Spleen (tissue), 11 donors: ENCODE results near the gene SLC23A2. TPM values are rescaled to one million over a fixed set of nuclear protein-coding genes. Genes with fewer than 3 reads are reported as not detected.

Source experiments
- DNase-seq: peaks from one replicate; pipeline ENCODE4 v3.0.0-alpha.2; 2020
- H3K27ac ChIP-seq, 8 donors: fragments of 200-600 bp; sonication (generic) in 7 of 8; 1 replicate in 4 of 8; 2 replicates in 4 of 8; pipeline versions ENCODE4 v1.5.0 to v1.8.0; 2016 to 2021; ENCODE audit warnings: inconsistent platforms in 4 of 8, mild to moderate bottlenecking in 4 of 8, moderate library complexity in 1 of 8
- H3K27me3 ChIP-seq, 7 donors: fragments of 200-600 bp; sonication (generic) in 6 of 7; replicated peaks in 1 of 7; 1 replicate in 4 of 7; 2 replicates in 3 of 7; pipeline versions ENCODE4 v1.5.0 to v1.8.0; 2016 to 2021; ENCODE audit warnings: inconsistent platforms in 3 of 7, mild to moderate bottlenecking in 1 of 7
- H3K36me3 ChIP-seq, 6 donors: fragments of 200-600 bp; sonication (generic) in 5 of 6; 1 replicate in 4 of 6; 2 replicates in 2 of 6; pipeline versions ENCODE4 v1.5.0 to v1.8.0; 2016 to 2021; ENCODE audit warnings: inconsistent platforms in 2 of 6
- H3K4me1 ChIP-seq, 6 donors: fragments of 200-600 bp; sonication (generic) in 5 of 6; 1 replicate in 3 of 6; 2 replicates in 3 of 6; pipeline versions ENCODE4 v1.5.0 to v1.8.0; 2016 to 2021; ENCODE audit warnings: inconsistent platforms in 3 of 6
- H3K4me3 ChIP-seq, 8 donors: fragments of 200-600 bp; sonication (generic) in 7 of 8; 1 replicate in 4 of 8; 2 replicates in 4 of 8; pipeline versions ENCODE4 v1.5.0 to v1.8.0; 2016 to 2021; ENCODE audit warnings: inconsistent platforms in 4 of 8, mild to moderate bottlenecking in 4 of 8, moderate library complexity in 2 of 8
- H3K9me3 ChIP-seq, 8 donors: fragments of 200-600 bp; sonication (generic) in 7 of 8; 1 replicate in 4 of 8; 2 replicates in 4 of 8; pipeline versions ENCODE4 v1.5.0 to v1.8.0; 2016 to 2021; ENCODE audit warnings: inconsistent platforms in 4 of 8
- POLR2A ChIP-seq, 3 donors: fragments of 450-650 bp; IDR thresholded peaks; one replicate each; pipeline ENCODE4 v1.5.1; 2017; ENCODE audit warnings: antibody characterized with exemption in 3 of 3, mild to moderate bottlenecking in 1 of 3
- POLR2AphosphoS5 ChIP-seq, 3 donors: sonication (generic); formaldehyde crosslinking; IDR thresholded peaks; one replicate each; pipeline ENCODE4 v1.5.1; 2017; ENCODE audit warnings: antibody characterized with exemption in 3 of 3
- WGBS, 5 donors: extraction: QIAGEN DNeasy Blood & Tissue Kit in 3 of 5; methylation state at CpG; one replicate each; pipeline versions ENCODE4 v1.1.5 to v1.1.7; 2013 to 2018; 5-methylcytosine and 5-hydroxymethylcytosine counted together
- intact Hi-C: fragments of 100-400 bp; cut with DNase I; formaldehyde crosslinking; loops from one replicate; pipeline ENCODE4 v1.15.0; 2023; ENCODE audit warnings: low total_unique reads
- polyA plus RNA-seq, 3 donors: library from polyadenylated mRNA; stranded (reverse); fragments of 200-250 nt; gene quantifications; one replicate each; pipeline ENCODE4 v1.2.1, GENCODE V29; 2013
- total RNA-seq, 7 donors: library from RNA; depleted of rRNA in 3 of 7; stranded (reverse); fragments of >200 nt in 3 of 7; fragmentation: NEBNext Ultra II Directional in 4 of 7; extraction: Animal tissue kit (Norgen Biotek cat#: 25700) in 4 of 7; gene quantifications; one replicate each; pipeline versions ENCODE4 v1.1.0 to v1.2.1, GENCODE V29; 2016 to 2021
- TF ChIP-seq, protein P1 (sequence below), 11 experiments: fragments of 200-600 bp in 7 of 11; fragments of 450-650 bp in 4 of 11; sonication (generic) in 4 of 11; IDR thresholded peaks in 8 of 11; conservative IDR thresholded peaks in 3 of 11; 1 replicate in 7 of 11; 2 replicates in 4 of 11; pipeline versions ENCODE4 v1.4.0 to v1.8.0; 2016 to 2021; ENCODE audit warnings: antibody characterized with exemption in 11 of 11, inconsistent platforms in 4 of 11, mild to moderate bottlenecking in 1 of 11
- donor health status: healthy with polysubstance abuse.
- donor health status: DM: no; HTN: no; CAD: no; lungs with moderate emphysema.
- donor health status: DM: no; HTN: no; CAD: no.
- donor health status: Bipolar disorder and iron deficiency.
- donor health status: healthy.
- donor health status: DM: no; HTN: no; CAD: no.
- donor health status: DM: yes; HTN: yes; CAD: no.

SLC23A2 gene
- total and polyA plus RNA-seq, 10 donors: 5.1 to 72.0 (median 45.8) TPM

DNA sequence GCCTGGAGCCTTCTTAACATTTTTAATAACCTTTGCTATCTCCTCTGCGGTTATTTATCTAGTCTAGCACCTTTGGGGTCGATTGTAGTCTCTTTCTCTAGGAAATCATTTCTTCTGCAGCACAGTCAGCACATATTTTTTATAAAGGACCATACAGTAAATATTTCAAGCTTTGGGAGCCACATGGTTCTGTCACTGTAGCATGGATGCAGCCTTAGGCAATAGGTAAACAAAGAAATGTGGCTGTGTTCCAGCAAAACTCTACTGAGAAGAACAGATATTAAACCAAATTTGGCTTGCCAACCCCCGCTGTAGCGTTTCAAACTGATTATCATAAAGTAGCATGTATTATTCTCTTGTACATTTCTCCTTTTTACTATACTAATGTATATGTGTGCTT is 95.7 kb downstream of the SLC23A2 start:
- no peak for DNase-seq
- Histone ChIP-seq H3K36me3 (peaks cover 0 to 58% (median 18%) of the 10 kb centered on the region in 6 donors), H3K9me3 (no peaks in the 10 kb centered on the region), H3K27me3 (no peaks in the 10 kb centered on the region), H3K4me1 (no peaks in the 10 kb centered on the region), H3K4me3 (no peak overlapping the region), H3K27ac (no peak overlapping the region)
- WGBS, 5 donors: 88 to 95% (median 93%) methylated on average over 4 of the region's 4 CpGs
- intact Hi-C loops: no loop called here
- TF ChIP-seq, protein P1, sequence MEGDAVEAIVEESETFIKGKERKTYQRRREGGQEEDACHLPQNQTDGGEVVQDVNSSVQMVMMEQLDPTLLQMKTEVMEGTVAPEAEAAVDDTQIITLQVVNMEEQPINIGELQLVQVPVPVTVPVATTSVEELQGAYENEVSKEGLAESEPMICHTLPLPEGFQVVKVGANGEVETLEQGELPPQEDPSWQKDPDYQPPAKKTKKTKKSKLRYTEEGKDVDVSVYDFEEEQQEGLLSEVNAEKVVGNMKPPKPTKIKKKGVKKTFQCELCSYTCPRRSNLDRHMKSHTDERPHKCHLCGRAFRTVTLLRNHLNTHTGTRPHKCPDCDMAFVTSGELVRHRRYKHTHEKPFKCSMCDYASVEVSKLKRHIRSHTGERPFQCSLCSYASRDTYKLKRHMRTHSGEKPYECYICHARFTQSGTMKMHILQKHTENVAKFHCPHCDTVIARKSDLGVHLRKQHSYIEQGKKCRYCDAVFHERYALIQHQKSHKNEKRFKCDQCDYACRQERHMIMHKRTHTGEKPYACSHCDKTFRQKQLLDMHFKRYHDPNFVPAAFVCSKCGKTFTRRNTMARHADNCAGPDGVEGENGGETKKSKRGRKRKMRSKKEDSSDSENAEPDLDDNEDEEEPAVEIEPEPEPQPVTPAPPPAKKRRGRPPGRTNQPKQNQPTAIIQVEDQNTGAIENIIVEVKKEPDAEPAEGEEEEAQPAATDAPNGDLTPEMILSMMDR (IDR thresholded peaks at IDR 0.05 in 8 of 11, conservative IDR thresholded peaks at IDR 0.05 in 3 of 11): no peak
- TF ChIP-seq POLR2A (IDR thresholded peaks at IDR 0.05) (no peak), POLR2AphosphoS5 (IDR thresholded peaks at IDR 0.05) (no peak)

DNA sequence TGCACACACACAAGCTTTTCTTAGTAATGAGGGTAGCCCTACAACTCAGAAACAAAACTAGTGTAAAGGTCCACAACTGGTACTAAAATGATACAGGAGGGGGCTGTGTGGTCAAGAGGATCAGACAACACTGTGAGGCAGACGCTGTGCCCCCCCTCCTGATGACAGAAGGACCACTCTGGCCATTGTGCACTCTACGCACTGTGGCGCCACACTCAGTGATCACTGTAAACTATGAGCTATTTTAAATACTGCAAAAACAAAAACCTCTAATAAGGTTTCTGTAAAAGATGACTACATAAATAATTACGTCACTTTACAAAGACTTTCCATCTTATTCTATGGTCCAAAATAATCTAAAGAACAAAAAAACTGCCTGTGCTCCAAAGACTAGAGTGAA is 96.1 kb downstream of the SLC23A2 start:
- WGBS, 5 donors: 92 to 99% (median 97%) methylated on average over 4 of the region's 4 CpGs
- H3K9me3 ChIP-seq: no peaks in the 10 kb centered on the region
- intact Hi-C loops: no loop called here
- H3K4me3 ChIP-seq: no peak overlapping the region
- no peak for TF ChIP-seq POLR2AphosphoS5 (IDR thresholded peaks at IDR 0.05)
- TF ChIP-seq, protein P1 (IDR thresholded peaks at IDR 0.05 in 8 of 11, conservative IDR thresholded peaks at IDR 0.05 in 3 of 11): no peak
- no peak for TF ChIP-seq POLR2A (IDR thresholded peaks at IDR 0.05)
- no peaks in the 10 kb centered on the region for H3K4me1 ChIP-seq
- H3K27ac ChIP-seq: no peak overlapping the region
- peaks cover 0 to 58% (median 18%) of the 10 kb centered on the region in 6 donors for H3K36me3 ChIP-seq
- DNase-seq: no peak
- H3K27me3 ChIP-seq: no peaks in the 10 kb centered on the region

DNA sequence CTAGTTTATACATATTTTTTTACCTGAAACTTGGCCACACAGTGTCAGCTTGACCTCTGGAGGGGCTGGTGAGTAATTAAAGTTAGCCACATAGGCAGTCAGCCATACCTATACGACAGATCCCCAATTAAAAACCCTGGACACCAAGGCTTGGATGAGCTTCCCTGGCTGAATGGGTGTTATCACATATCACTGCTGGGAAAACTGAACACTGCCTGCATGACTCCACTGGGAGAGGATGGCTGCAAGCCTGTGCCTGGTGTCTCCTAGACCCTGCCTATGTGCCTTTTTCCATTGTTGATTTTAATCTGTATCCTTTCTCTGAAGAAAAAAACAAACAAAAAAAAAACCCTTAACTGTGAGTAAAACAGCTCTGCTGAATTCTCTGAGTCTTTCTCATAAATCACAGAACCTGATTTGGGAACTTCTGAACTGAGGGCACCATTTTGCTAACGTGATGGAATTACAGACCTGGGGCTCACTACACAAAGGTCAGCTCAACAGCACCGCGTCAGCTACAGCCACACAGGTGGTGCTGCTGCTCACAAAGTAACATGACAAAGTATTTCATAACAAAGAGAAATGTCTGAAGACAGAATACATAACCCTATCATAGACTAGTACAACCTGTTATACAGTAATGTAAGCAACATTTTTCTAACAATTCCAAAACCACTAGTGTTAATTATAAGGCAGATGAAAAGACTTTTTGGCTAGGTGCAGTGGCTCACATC is 97.0 kb downstream of the SLC23A2 start:
- Histone ChIP-seq H3K27ac (no peak overlapping the region), H3K4me1 (no peaks in the 10 kb centered on the region), H3K9me3 (no peaks in the 10 kb centered on the region), H3K27me3 (no peaks in the 10 kb centered on the region), H3K36me3 (peaks cover 0 to 58% (median 26%) of the 10 kb centered on the region in 6 donors), H3K4me3 (no peak overlapping the region)
- WGBS, 5 donors: 92 to 98% (median 97%) methylated on average over 4 of the region's 4 CpGs
- intact Hi-C loops: no loop called here
- TF ChIP-seq POLR2AphosphoS5 (IDR thresholded peaks at IDR 0.05): no peak
- TF ChIP-seq, protein P1 (IDR thresholded peaks at IDR 0.05 in 8 of 11, conservative IDR thresholded peaks at IDR 0.05 in 3 of 11): no peak
- TF ChIP-seq POLR2A (IDR thresholded peaks at IDR 0.05): no peak
- no peak for DNase-seq

DNA sequence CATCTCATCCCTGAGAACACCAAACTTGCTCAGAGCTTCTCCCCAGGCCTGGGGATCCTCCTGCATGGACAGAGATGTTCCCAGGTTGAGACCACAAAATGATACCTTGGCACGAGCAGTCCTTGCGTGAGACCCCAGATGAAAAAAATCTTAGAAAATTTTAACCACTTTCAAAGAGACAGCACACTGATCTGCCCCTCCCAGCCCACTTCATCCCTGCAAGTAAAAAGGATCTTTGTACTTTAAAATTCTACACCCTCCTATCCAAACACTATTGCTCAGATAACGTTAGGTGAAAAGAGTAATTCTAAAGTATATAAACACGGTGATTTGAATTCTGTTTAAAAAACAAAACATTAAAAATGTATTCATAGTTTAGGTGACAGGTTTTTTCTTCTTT is 98.5 kb downstream of the SLC23A2 start:
- TF ChIP-seq, protein P1 (IDR thresholded peaks at IDR 0.05 in 8 of 11, conservative IDR thresholded peaks at IDR 0.05 in 3 of 11): no peak
- TF ChIP-seq POLR2A (IDR thresholded peaks at IDR 0.05) (no peak), POLR2AphosphoS5 (IDR thresholded peaks at IDR 0.05) (no peak)
- 92 to 97% (median 97%) methylated on average over 4 of the region's 4 CpGs for WGBS, 5 donors

More for the DNA sequence above, 98.5 kb downstream of the SLC23A2 start:
- H3K36me3 ChIP-seq: peaks cover 0 to 60% (median 33%) of the 10 kb centered on the region in 6 donors
- no peak overlapping the region for H3K4me3 ChIP-seq
- H3K4me1 ChIP-seq: peaks cover 0 to 14% (median 8%) of the 10 kb centered on the region in 6 donors
- H3K27me3 ChIP-seq: no peaks in the 10 kb centered on the region
- no peaks in the 10 kb centered on the region for H3K9me3 ChIP-seq
- no peak for DNase-seq
- no peak overlapping the region for H3K27ac ChIP-seq
- intact Hi-C loops: no loop called here
